Midbrain (tissue), 1 donor: ENCODE measurements around the gene CUBN.
"Not testable (repeated sequence)": the region's sequence is repeated elsewhere in the genome, so short reads cannot be mapped to it uniquely, and the experiment has no call there.

Experiments used
- DNase-seq: peaks from one replicate; lab custom pipeline; 2025; lab: John Stamatoyannopoulos, UW

The CUBN gene

DNA sequence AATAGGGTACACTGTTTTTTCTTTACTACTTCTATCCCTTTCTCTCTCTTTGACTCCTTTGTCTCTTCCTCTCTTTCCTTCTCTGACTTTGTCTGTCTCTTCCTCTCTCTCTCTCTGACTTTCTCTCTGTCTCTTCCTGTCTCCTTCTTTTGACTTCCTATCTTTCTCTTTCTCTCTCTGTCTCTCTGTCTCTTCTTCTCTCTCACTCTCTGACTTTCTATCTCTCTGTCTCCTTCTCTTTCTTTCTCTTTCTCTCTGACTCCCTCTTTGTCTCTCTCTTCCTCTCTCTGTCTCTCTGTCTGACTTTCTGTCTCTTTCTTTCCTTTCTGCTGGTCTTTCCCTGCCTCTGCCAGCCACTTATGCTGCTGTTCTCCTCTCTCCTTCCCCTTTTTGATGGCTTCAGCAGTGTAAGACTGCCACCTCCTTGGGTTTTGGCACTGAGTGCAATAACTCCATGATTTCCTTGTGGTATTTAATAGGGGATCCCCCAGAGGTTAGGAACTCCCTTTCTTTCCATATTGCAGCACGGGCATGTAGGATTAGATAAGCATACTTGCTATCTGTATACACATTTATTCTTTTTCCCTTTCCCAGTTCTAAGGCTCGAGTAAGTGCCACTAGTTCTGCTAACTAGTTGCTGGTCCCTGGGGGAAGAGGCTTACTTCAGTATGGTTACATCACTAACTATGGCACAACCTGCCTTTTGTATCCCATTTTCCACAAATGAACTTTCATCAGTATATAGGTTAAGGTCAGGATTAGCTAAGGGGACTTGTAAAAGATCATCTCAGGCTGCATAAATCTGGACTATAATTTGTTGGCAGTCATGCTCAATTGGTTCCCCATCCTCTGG, 116.3 kb downstream of the CUBN start:
- DNase-seq = not testable (repeated sequence)

GRCh38 chr10:17012731-17013130, 116.9 kb downstream of the CUBN start:
- not testable (repeated sequence) for DNase-seq

- no peak for DNase-seq
Measured at GRCh38 chr10:17010363-17011145, 119.1 kb downstream of the CUBN start.

- no peak for DNase-seq
Measured at GRCh38 chr10:17009212-17009700, 120.4 kb downstream of the CUBN start.

- no peak for DNase-seq
Measured at GRCh38 chr10:17007418-17007770, 122.2 kb downstream of the CUBN start.

DNA sequence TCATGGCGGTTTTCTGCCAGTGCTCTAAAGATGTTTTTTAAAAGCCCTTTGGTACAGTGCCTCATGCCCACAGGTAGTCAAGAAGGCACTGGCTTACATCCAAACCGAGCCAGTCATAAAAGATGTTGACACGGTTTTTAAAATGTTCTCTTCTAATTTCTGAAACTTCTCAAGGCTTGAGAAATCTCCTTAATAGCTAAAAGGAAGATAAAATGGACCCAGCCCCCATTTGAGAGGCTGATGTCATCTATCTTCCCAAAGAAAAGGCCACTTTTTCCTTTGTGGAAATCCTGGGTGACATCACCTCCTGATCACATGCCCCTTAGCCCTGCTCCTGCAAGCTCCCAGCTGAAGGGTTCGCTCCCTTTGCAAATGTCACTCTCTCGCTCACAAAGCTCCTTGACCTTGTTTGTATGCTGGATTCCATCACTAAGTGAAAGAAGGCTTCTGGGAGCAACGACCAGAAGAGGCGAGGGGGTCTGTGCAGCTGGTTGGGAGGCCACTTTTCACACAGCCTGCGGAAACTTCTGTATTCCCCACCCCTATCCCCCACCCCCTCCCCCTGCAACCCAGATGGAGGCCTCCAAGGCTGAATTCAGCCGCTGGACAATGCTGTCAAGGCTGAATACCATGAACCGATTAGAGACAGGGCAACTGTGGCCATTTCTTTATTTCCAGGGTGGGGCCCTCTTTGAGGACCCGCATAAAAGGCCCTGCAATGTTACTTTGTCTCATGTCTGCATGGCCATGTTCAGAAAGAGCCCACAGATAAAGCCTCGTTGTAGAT, 122.8 kb downstream of the CUBN start:
- DNase-seq = no peak

- DNase-seq = no peak
Measured at GRCh38 chr10:17005621-17006566, 123.7 kb downstream of the CUBN start.

DNA sequence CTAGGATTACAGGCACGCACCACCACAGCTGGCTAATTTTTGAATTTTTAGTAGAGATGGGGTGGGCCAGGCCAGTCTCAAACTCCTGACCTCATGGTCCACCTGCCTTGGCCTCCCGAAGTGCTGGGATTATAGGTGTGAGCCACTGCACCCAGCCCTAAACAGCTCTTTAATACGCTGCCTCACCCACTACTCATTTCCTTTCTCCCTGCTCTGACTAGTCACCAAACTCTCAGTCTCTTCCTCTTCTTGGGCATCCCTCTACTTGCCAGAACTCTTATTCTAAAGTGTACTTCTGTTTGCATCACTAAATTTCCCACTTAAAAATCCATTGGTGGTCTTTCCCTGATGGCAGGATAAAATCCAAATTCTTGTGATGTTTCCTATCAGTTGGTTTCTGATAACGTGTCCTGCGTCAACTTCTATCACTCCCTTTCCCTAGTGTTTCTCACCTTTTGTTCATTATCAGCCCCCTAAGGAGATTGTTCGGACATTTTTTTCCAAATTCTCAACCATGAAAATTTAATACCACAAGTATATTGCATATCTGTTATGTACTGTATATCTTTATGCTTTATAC, 124.7 kb downstream of the CUBN start:
- no peak for DNase-seq

DNA sequence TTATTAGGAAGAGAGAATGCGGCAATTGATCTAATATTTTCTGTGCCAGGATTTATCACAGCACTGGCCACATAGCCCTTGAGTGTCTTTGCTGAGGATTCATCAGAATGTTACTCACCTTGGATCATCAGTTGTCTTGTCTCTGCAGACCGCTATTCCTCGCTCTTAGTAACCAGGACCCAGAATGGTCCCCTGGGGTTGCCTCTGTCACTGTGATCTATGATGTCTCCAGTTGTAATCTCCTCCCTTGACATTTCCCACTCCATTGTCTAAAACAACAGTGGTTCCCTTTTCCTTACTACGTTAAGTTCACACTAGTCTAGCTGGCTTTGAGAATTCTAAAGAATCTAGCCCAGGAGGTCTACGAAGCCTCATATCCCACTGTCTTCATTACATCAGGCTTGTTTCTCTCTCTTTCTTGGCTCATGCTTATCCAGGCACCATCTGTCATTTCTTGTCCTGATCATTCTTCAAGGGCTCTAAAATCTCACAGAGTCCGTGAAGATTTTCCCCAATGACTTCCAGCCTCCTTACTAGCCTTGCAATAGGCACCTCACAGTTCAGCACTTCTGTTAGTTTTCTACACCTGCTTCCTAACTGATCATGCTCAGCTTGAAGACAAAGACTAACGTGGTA, 125.8 kb downstream of the CUBN start:
- no peak for DNase-seq

DNA sequence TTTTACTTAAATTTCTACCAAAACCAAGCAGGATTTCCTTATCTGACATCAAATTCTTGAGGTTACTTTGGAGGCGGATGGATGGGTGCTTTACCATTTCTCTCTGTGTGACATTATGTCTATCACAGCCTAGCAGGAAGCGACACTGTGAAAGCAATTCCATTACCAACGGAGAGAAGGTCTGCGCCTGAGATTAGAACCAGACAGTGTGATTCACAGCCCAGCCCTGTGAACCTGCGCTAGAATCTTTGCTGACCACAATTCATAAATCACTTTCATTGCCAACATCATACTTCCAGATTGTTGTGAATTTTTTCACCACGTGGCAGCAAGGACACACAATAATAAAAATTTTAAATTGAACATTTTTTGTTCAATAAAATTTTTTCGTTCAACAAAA, 126.5 kb downstream of the CUBN start:
- DNase-seq = no peak

- no peak for DNase-seq
Measured at GRCh38 chr10:17001961-17002749, 127.5 kb downstream of the CUBN start.

- DNase-seq = no peak
Measured at GRCh38 chr10:17001297-17001744, 128.3 kb downstream of the CUBN start.

- no peak for DNase-seq
Measured at GRCh38 chr10:16999665-17000451, 129.8 kb downstream of the CUBN start.

GRCh38 chr10:16996530-16996964, 133.1 kb downstream of the CUBN start:
- no peak for DNase-seq

GRCh38 chr10:16995867-16996529, 133.6 kb downstream of the CUBN start:
- DNase-seq = no peak

DNA sequence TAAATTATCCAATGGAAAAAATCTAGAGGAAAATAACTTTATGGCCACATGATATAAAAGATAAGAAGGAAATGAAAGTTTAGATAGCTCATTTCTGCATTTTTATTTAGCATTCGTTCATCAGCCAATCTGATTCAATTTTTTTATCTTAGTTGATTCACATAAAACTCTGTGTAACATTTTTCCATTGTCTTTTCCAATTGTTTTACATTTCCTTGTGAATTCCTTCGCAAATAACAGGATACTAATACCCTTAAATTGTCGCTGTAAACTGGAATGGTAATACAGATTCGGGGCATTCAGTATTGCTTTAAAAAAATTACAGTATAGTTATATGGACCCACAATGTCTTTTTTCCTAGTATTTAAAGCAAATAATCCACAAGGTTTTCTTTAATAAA, 136.4 kb downstream of the CUBN start:
- no peak for DNase-seq

- no peak for DNase-seq
Measured at GRCh38 chr10:16992611-16993119, 136.9 kb downstream of the CUBN start.

DNA sequence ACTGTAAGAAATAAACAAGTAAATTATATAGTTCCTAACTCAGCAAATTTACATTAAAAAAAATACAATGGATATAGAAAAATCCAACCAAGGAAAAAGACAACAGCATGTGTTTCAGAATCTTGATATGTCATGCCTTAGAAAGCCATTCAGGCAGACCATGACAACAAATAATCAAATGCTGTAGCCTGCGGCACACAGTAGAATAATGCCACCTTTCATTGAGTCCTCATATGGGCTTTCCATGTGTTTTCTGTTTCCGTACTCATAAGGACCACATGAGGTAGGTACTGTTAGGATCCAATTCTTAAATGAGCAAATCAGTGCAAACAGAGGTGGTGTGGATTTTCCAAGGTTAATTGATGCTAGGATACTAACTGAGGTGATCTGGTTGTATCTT, 138.6 kb downstream of the CUBN start:
- no peak for DNase-seq
